ENCODE data around the gene TMEM163.

The TMEM163 gene

DNA sequence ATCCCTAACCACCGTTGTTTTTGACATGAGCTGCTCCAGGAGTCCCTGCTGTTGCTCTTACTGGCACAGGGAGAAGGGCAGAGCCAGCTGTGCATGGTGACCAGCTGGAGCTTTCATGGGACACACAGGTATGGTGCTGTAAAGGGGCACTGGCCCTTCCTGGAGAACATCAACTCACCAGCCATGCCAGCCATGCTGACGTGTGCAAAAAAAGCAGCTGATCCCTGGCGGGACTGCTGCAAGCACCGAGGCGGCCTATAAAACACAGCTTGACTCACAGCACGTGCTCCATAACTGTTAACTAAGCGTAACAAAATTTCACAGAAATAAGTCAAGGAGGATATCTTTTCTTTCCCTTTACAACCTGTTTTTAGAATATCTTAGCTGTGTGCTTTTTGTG is 165.1 kb downstream of the TMEM163 start:
- no peak for TF ChIP-seq CTCF (conservative IDR thresholded peaks at IDR 0.05; ENCODE audit: low read depth)
- no peak for DNase-seq (ENCODE audit: low spot score)
- no peak overlapping the region for H3K27ac ChIP-seq
- ChIA-PET POLR2A (ENCODE audit: low non-redundant PET) (no interaction called here), CTCF (no interaction called here)

- CTCF ChIA-PET, result no interaction called here
- H3K27ac ChIP-seq, result no peak overlapping the region
- POLR2A ChIA-PET (ENCODE audit: low non-redundant PET), result no interaction called here
- no peak for DNase-seq (ENCODE audit: low spot score)
- no peak for TF ChIP-seq CTCF (conservative IDR thresholded peaks at IDR 0.05; ENCODE audit: low read depth)
Observed at GRCh38 chr2:134550566-134551164, 168.1 kb downstream of the TMEM163 start.

GRCh38 chr2:134549104-134549503 is 169.7 kb downstream of the TMEM163 start:
- H3K27ac ChIP-seq, result no peak overlapping the region
- ChIA-PET CTCF (no interaction called here), POLR2A (ENCODE audit: low non-redundant PET) (no interaction called here)
- peak; percentile 31 for DNase-seq (ENCODE audit: low spot score)
- no peak for TF ChIP-seq CTCF (conservative IDR thresholded peaks at IDR 0.05; ENCODE audit: low read depth)

DNA sequence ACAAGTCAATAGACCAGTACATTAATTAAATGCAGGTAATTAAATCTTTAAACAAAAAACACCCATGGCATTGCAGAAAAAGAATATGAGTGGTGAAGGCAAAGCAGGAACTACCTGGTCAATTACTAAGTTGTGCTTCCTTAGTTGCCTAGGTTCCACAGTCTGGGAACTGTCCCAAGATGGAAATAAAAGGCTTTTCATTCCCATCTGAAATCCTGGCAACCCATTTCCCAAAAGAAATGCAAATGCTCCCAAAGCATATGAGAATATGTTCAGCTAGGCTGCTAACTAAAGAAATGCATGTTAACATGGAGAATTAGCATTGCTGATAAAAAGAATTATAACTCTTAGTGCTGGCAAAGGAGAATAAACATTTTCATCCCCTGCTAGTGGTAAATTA is 177.8 kb downstream of the TMEM163 start:
- ChIA-PET POLR2A (ENCODE audit: low non-redundant PET) (no interaction called here), CTCF (interaction anchor here (0.6 kb wide), 1 partner anchor 14 kb away, joined by 4 read pairs; no protein-coding TSS in a partner anchor)
- no peak for DNase-seq (ENCODE audit: low spot score)
- no peak for TF ChIP-seq CTCF (conservative IDR thresholded peaks at IDR 0.05; ENCODE audit: low read depth)
- no peak overlapping the region for H3K27ac ChIP-seq

DNA sequence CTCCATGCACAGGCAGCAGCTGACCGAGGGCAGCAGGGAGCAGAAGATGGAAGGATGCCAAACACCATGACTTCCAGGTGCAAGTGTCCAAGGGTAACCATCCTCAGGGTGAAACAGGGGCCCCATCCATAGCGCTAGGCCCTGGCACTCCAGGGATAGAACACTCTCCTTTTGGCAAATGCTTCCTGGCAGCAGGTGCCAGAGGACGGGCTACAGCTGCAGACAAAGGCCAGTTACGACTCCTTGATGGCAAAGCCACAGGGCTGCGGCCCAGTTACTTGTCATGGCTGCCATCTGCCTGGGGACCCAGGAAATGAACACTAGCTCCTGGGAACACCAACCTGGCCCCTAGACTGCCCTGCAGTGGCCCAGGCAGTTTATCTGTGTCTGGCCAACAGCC is 178.8 kb downstream of the TMEM163 start:
- ChIA-PET POLR2A (ENCODE audit: low non-redundant PET) (no interaction called here), CTCF (interaction anchor here (0.5 kb wide), 1 partner anchor 22 kb away, joined by 3 read pairs; no protein-coding TSS in a partner anchor)
- TF ChIP-seq CTCF (conservative IDR thresholded peaks at IDR 0.05; ENCODE audit: low read depth), result no peak
- H3K27ac ChIP-seq, result no peak overlapping the region
- no peak for DNase-seq (ENCODE audit: low spot score)

DNA sequence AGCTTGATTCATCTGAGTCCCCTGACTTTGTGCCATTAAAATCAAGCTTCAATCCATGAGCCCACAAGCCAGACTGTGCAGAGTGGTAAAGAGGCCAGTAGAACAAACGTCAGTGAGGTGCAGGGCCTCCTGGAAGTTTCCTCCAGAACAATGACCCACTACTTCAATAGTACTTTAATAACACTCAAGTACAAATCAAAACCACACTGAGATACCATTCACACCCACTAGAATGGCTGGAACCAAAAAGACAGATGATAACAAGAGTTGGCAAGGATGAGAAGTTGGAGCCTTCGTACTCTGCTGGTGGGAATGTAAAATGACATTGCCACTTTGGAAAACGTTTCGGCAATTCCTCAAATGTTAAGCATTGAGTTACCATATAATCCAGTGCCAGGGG is 181.1 kb downstream of the TMEM163 start:
- no peak for DNase-seq (ENCODE audit: low spot score)
- H3K27ac ChIP-seq, result no peak overlapping the region
- ChIA-PET POLR2A (ENCODE audit: low non-redundant PET) (no interaction called here), CTCF (interaction anchor here (0.5 kb wide), 1 partner anchor 119 kb away, joined by 3 read pairs; no protein-coding TSS in a partner anchor)
- no peak for TF ChIP-seq CTCF (conservative IDR thresholded peaks at IDR 0.05; ENCODE audit: low read depth)

Measured in RWPE1 (cell line).